HG03159 (cell line): ENCODE measurements around the gene DPYSL3.
A peak's percentile ranks its signal among the peaks of the same experiment; 100 is the strongest.

Experiments used
- ATAC-seq: cut with Tn5 transposase; IDR thresholded peaks from one replicate; pipeline ENCODE4 v1.9.1; 2021; ENCODE audit warnings: mild to moderate bottlenecking, moderate library complexity; ENCODE audit not compliant: unreplicated experiment

DPYSL3 gene

GRCh38 chr5:147474140-147474539 lies 35.7 kb downstream of the DPYSL3 start:
- ATAC-seq, result no peak

DNA sequence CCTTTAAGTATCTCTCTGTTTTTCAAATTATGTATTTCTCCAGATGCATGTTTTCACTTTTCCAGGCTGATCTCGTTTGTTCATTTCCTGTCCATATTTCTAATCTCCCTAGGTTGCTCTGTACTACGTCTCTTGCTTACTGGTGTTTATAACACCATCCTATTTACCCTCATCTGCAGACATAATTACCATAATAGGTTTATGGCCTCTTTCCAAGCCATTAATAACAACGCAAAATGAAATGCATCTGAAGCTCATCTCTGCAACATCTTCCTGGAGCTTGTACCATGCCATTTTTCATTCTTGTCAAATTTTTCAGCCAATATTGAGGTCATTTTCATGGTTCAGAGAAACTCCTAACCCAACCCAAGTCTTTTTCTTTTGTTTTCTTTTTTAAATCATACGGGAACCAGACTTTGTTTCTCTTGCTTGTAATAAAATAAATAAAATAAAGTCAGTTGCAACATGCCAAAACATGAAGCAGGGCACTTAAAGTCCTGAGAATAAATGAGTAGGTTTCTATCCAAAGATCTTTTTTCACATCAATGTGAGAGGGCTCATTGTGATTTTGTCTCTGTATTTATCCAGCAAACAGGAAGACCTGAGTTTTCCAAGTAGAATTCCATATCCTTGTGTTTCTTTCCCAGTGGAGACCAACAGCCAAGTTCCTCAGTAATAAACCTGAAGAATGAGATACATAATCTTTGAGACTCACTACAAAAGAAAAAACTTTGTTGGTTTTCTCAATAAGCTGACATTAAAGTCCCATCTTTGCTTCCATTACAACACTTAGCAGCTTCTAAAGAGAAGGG lies 37.0 kb downstream of the DPYSL3 start:
- ATAC-seq, result no peak

- no peak for ATAC-seq
Measured at GRCh38 chr5:147467973-147468508, 41.8 kb downstream of the DPYSL3 start.

DNA sequence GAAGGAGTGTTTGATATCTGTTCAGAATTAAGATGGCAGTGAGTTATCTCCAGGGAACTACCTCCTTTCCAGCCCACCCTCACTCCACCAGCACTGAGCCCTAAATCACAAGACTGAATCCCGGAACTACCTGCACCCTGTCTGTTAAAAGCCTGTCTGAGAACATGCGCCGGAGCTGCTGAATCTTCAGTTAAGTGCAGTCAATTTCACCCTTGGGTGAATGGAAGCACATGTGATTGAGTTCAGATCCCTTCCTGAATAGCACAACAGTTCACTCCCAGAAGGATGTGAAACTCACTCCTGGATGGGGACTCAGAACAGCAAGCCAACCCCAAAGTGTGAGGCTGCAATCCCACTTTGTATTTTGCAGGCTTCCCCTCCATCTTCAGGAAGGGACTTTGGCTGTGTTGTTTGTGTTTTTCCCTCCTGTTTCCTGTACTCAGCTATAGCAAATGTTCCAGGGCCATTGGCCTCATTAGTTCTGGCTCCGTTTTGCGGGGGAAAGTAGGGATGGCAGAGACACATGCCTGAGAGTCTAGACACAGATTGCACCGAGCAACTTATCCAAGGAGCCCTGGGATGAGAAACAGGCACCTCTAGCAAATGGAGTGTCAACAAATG lies 43.4 kb downstream of the DPYSL3 start:
- no peak for ATAC-seq

GRCh38 chr5:147465747-147466146 lies 44.1 kb downstream of the DPYSL3 start:
- no peak for ATAC-seq

DNA sequence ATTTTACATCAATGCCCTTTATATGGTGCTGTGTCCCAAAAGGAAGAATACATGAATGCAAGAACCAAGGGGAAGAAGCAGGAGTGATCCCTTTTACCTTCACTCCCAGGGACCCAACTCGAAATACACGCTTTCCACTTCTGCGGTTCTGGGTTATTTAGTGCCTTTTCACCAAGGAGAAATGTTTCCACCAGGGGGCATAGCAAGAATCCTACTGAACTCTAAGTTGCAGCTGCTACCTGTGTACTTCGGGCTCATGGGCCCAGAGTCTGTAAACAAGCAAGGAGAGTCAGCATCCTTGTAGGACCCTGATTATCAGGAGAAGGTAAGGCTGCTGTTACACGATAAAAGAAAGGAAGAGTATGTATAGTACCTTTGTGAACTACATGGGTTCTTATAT lies 45.7 kb downstream of the DPYSL3 start:
- no peak for ATAC-seq

DNA sequence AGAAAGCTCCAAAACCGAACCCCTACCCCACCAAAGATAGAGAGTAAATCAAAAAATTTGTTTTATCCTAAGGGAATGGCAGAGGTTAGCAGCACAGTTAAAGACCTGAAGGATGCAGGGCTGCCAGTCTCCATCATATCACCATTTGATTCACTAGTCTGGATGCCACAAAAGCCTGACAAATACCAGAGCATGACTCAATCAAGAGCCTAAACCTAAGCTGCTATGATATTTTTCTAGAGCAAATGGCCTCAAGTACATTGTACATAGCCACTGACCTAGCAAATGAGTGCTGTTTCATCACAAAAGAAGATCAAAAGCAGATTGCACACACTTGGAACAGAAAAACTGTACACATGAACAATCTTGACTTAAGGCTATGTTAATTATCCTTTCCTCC lies 48.0 kb downstream of the DPYSL3 start:
- no peak for ATAC-seq

GRCh38 chr5:147460380-147460779 lies 49.5 kb downstream of the DPYSL3 start:
- ATAC-seq, result no peak

DNA sequence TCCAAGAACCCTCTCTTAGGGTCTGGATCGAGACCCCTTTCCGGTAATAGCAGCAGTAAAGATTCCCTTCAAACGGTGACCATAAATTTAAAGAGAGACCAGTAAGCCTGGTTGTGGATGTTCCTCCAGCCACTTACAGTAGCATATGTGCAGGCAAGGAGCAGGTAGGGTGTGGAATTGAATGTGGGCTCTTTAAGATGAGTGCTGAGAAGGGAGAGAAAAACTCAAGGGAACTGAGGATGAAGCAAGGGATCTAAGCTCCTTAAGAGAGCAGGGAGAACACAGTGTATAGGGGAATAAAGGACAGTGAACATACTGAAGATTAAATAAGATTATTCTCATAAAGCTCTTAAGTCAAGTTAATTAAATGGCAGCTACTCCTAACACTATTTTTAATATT lies 51.3 kb downstream of the DPYSL3 start:
- no peak for ATAC-seq

DNA sequence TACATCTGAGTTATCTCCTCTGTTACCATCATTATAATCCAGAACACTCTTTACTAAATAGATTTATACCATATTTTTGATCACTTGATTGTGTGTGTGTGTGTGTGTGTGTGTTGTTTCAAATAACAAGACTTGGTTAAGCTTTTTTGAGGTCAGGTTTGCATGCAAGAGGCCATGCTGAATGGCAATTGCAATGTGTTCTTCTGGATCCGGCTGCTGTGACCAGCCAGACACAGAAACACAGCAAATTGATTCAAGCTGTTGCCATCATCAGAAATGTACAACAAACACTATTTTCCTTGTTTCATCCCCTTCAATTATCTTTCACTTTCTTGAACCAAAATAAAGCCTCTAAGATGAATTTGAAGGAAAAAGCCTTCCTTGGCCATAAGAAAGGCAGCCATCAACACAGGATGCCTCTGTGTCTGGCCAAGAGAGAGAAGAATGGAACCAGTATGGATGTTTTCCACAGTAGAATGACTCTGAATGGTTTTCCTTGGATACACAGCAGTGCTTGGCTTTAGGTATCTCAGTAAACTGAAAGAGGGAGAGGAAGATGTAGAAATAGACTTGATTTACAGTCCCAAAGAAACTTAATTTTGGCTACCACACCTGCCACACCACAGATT lies 53.9 kb downstream of the DPYSL3 start:
- ATAC-seq, result no peak

DNA sequence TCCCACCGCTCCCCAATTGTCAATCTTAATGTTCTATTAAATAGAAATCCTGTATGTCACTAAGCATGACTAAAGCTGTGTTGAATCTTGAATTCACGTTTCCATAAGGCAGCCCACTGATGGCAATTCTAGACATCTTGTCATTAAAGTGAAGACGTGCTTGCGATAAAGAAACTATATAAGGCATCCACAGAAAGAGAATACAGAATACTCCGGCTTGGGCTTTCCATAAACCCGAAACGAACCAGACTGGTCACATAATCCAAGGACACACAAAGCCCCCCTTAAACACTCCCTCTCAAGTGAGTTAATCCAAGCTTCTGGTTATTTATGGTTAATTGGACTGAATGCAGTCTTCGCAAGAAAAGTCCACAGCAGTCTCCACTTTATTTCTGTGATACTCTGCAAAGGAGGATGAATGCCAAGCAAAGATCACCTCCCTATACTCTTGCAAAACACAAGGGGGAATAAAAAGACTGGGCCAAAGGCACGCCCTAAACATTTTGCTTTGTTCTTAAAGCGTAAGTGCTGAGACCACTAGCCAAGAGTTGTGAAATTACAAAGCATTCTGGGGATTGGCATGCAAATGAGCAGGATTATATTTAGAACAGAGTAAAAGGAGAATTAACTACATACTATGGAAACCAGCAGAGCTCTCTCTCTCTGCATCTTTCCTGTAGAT lies 54.7 kb downstream of the DPYSL3 start:
- no peak for ATAC-seq

GRCh38 chr5:147453875-147454814 lies 55.7 kb downstream of the DPYSL3 start:
- peak; percentile 85 for ATAC-seq

GRCh38 chr5:147452165-147452811 lies 57.6 kb downstream of the DPYSL3 start:
- no peak for ATAC-seq

DNA sequence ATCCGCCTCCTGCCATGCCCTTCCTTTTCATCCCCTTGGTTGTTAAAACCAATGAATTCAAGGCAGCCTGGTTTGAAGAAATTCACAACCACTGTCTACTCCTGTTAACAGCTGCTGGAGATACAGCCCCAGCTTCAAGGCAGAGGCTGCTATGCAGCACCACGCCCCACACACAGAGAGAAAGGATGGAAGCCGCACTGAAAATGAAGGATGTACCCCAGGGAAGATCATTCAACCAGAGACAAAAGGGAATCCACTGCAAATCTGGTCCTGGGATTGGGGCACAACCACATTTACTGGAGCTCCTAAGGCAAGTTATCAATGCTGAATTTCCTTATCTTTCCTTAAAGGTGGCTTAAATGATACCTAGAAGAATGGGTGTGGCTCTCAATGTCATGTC lies 58.7 kb downstream of the DPYSL3 start:
- no peak for ATAC-seq

DNA sequence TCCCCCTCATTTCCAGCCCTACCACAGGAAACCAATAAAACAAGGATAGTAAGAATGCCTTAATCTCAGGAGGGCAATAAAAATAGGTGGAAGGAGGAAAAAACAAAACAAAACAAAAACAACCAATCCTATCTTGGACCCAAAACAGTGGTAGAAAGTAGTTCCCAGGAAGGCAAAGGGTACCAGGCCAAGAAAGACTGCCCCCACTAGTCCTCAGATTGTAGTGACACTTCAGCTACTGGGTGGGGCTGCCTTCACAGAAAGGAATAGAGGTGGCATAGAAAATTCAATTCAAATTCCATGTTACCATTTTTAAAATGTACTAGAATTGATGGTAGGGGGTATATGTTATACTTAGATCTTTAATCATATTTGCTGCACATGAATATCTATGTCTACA lies 59.3 kb downstream of the DPYSL3 start:
- ATAC-seq, result no peak

GRCh38 chr5:147448766-147449165 lies 61.1 kb downstream of the DPYSL3 start:
- no peak for ATAC-seq

DNA sequence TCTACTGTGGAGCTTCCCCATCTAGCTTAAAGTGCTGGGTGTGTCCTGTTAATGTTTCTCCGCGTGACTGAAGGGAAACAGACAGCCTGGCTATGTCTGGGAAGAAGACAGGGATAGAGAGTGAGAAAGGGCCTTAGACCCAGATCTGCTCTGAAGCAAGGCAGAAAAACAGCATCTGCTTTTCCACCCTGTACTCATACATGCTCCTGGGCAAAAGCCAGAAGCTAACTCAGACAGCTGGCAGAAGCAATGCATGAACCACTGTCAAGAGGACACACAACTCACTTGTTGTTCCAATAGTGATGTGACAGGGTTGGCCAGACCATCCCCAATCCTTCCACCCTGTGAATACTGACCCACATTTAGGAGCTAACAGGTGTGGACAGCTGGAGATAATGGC lies 63.3 kb downstream of the DPYSL3 start:
- no peak for ATAC-seq

GRCh38 chr5:147445917-147446316 lies 64.0 kb downstream of the DPYSL3 start:
- no peak for ATAC-seq

GRCh38 chr5:147445090-147445489 lies 64.8 kb downstream of the DPYSL3 start:
- ATAC-seq, result no peak

GRCh38 chr5:147442224-147442623 lies 67.6 kb downstream of the DPYSL3 start:
- no peak for ATAC-seq
